GM19455 (cell line): ENCODE data around the gene EDEM3.
A peak's percentile ranks its signal among the peaks of the same experiment; 100 is the strongest.
"Not testable (repeated sequence)": the region's sequence is repeated elsewhere in the genome, so short reads cannot be mapped to it uniquely, and the experiment has no call there.

ENCODE experiments used
- ATAC-seq: cut with Tn5 transposase; IDR thresholded peaks from one replicate; pipeline ENCODE4 v1.9.1; 2021; ENCODE audit not compliant: unreplicated experiment

Gene EDEM3

DNA sequence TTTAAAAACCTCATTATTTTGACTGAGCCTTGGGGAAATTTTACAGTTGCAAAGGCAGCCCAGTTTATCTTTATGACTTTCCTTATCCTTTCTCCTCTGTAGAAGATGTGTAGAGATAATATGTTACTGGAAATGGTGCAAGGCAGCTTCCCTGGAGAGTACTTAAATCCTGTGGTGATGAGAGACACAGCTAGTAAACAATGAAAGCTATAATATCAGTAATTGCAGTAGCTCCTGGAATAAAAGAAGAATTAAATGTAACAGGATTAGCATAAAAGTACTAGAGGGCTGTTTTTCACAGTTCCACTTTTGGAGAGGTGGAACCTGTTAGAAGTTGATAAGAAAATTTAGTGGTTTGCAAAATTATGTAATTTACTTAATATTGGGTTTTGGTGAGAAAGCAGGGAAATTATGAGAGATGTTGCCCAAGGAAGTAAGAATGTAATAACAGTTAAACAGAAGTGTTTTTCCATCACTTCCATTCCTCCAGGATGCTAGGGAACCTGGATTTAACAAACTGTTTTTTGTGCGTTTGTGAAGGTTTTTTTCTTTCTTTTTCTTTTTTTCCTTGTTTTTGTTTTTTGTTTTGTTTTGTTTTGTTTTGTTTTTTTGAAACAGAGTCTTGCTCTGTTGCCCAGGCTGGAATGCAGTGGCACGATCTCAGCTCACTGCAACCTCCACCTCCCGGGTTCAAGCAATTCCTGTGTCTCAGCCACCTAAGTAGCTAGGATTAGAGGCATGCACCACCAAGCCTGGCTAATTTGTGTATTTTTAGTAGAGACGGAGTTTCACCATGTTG, 15.7 kb upstream of the EDEM3 start:
- ATAC-seq, result no peak

- ATAC-seq, result no peak
Observed at GRCh38 chr1:184769241-184769640, 14.6 kb upstream of the EDEM3 start.

DNA sequence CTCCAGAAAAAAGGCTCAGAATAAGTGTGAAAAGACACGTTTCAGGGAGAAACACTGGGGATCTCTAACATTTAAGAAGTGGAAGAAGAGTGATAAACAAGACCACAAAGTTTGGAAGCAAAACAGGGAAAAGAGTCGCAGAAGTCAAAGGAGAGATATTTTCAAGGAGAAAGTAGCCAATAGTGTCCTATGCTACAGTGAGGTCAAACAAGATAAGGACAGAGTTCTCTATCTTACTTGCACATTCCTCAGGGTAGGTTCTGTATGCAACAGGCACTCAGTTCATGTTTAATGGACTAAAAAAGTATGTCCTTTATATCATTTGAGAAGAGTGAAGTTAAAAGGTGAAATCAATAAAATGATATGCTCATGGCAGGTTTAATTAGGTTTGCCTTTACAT, 13.8 kb upstream of the EDEM3 start:
- no peak for ATAC-seq

DNA sequence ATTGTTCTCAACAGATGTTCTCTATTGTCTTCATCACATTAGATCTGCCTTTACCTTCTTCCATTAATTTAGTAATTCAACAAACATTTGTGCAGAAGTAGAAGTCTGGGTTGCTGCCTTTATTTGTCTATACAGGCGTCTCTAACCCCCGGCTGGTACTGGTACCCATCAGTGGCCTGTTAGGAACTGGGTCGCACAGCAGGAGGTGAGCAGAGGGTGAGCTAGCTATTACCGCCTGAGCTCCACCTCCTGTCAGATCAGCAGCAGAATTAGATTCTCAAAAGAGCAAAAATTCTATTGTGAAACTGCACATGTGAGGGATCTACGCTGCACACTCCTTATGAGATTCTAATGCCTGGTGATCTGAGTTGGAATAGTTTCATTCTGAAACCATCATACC, 12.9 kb upstream of the EDEM3 start:
- ATAC-seq, result no peak

DNA sequence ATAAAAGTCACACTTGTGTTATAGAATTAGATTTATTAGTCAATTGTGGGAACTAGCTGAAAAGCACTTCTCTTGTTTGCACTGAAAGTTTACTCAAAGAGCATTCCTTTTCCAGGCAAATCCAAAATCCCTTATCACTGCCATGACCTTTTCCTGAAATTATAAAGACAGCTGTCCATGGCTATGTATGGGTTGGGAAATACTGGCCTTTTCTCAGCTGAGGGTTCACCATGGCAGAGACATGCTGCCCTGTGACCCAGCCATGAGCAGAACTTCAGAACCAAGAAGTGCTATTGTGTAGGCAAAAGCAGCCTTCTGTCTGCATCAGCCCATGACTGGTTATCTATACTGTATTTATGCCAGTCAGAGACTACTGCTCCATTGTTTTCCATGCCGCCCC, 9.8 kb upstream of the EDEM3 start:
- no peak for ATAC-seq

DNA sequence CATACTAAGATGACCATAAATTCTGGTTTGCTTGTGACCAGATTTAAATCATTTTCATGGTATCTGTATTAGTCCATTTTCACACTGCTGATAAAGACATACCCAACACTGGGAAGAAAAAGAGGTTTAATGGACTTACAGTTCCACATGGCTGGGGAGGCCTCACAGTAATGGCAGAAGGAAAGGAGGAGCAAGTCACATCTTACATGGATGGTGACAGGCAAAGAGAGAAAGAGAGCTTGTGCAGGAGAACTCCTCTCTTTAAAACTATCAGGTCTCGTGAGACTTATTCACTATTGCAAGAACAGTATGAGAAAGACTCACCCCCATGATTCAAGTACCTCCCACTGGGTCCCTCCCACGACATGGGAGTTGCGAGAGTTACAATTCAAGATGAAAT, 8.9 kb upstream of the EDEM3 start:
- ATAC-seq, result not testable (repeated sequence)

- no peak for ATAC-seq
Observed at GRCh38 chr1:184761969-184762485, 7.4 kb upstream of the EDEM3 start.

DNA sequence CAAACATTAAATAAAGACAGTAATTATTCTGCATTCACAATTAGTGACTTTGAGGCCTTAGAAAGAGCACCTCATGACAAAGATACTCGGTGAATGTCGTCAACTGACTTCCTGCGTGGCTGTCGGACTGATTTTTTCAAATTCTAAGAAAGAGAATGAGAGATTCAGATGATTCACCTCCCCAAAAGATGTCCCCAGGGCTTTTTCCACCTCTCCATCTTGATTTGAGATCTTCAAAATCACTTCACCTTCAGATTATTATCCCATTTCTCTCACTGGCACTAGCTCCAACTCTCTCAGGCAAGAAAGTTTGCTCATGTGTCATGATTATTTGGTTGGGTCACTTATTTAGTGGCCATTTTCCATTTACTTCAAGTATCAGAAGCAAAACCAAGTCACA, 5.0 kb upstream of the EDEM3 start:
- no peak for ATAC-seq

- no peak for ATAC-seq
Observed at GRCh38 chr1:184759112-184759511, 4.5 kb upstream of the EDEM3 start.

- ATAC-seq, result no peak
Observed at GRCh38 chr1:184757891-184758290, 3.2 kb upstream of the EDEM3 start.

DNA sequence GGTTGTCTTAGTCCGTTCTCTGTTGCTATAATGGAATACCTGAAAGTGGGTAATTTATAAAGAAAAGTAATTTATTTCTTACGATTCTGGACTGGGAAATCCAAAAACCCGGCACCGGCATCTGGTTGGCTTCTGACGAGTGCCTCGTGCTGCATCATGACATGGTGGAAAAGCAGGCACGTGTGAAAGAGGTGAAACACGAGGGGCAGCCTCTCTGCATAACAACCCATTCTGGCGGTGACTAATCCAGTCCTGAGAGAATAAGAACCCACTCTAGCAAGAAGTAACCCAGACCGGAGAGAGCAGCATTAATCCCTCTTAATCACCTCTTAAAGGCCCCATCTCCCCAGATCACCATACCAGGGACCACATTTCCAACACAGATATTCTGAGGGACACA, 2.7 kb upstream of the EDEM3 start:
- no peak for ATAC-seq

GRCh38 chr1:184755226-184756065, 788 bp upstream of the EDEM3 start:
- peak; percentile 17 for ATAC-seq

DNA sequence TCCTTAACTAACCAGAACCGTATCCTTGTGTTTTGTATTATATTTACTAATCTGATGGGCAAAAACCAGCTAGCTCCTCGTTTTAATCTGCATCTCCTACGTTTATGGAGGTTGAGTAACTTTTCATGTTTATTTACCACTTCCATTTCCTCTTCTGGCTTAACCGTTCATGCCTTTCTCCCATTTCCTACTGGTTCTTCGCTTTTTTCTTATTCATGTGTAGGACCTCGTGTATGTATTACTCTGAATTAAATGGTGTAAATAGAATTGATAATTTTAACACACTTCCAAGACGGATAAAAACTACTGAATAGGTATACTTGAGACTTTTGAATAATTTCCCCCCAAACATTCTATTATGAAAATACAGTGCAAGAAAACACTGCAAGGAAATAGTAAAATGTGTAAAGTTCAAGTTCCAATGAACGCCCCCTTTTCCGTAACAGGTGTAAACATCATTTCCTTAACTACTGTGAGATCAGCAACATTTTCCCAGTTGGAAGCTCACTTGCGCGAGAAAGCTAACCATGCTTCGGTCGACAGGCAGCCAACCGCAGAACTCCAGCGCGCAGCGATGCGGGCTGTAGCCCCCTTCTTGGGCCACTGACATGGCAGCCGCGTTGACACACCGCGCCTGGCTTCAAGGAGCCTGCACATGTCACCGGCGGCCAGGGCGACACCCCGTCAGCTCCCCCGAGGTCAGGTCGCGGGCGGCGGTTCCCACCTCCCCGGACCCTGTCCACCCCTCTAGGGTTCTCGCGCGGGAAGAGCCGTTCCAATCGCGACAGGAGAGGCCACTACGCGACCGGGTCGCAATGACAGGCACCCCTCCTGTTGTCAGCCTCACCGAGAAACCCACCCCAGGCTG, 816 bp downstream of the EDEM3 start:
- ATAC-seq, result peak; percentile 15

DNA sequence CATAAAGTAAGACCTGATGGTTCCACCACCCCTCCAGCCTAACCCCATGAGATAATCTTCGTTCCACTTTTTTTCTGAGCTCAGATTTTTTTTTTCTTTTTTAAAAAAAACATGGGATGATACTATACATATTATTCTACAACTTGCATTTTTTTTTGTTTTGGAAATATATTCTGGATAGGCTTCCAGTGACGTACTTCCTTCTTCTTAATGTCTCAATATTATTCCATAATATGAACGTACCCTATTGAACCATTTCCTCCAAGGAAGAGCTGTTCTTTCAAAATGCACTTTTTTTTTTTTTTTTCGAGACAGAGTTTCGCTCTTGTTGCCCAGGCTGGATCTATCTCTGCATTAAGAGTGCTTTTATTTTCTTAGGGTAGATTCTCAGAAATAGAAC, 1.5 kb downstream of the EDEM3 start:
- ATAC-seq, result no peak

DNA sequence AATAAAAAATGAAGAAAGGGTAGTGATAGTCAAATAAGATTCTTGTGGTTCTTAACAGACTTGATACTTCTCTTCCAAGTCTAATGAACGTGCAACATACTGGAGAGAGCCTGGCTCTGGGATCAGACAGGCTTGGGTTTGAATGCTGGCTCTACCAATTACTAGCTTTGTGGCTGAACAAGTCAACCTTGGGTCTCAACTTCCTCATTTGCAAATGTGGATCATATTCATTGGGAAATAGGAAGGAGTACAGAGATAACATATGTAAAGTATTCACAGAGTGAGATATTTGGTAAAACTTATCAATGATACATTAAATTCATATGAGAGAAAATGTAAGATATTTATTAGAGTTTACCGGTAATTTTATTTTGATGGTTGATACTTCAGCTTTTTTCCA, 2.0 kb downstream of the EDEM3 start:
- ATAC-seq, result no peak

- ATAC-seq, result no peak
Observed at GRCh38 chr1:184748740-184749139, 5.9 kb downstream of the EDEM3 start.

DNA sequence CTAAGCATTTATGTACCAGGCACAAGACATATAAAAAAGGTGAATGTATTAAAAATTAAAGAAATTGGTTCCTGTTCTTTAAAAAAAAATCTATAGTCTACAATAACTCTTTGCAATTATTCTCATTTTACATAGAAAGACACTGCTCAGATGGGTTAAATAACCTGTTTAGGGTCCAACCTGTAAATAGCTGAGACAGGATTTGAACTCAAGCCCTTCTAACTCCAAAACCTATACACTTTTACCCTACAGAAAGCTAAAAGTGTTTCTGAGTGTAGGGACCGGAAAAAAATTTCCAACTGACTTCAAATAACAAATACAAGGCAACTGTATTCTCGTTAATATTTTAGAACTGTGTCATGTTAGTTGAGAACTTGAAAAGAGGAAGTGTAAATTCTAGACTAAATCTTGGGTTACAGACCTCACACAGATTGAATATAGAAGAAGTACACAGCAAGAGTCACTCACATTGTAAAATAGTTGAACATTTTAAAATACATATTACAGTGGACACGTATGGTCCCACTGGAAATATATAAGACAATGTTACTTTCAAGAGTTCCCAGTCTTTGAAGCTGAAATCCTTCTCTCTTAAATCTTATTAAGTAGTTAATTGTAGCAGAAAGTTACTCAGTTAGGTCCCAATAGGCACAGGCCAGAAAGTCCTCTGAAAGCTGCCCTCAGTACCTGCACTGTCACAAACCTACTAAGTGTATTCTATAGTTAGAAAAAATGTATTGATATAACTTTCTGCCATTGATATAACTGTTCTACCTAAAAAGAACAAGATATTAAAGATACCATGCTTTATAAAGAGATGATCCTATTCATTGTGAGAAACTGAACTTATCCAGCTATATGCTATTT, 7.3 kb downstream of the EDEM3 start:
- ATAC-seq, result peak; percentile 60

GRCh38 chr1:184745929-184746638, 8.6 kb downstream of the EDEM3 start:
- ATAC-seq, result no peak

GRCh38 chr1:184745110-184745509, 9.5 kb downstream of the EDEM3 start:
- no peak for ATAC-seq
